Colonic mucosa (tissue), 4 donors: ENCODE results near the gene SLC22A24. TPM values are rescaled to one million over a fixed set of nuclear protein-coding genes. Genes with fewer than 3 reads are reported as not detected.

Source experiments
- DNase-seq: peaks from one replicate; pipeline ENCODE4 v3.0.0-alpha.2; 2020
- H3K27ac ChIP-seq: fragments of 200-600 bp; one replicate; pipeline ENCODE4 v1.8.0; 2021
- H3K27me3 ChIP-seq: fragments of 200-600 bp; one replicate; pipeline ENCODE4 v1.8.0; 2021
- H3K36me3 ChIP-seq: fragments of 200-600 bp; one replicate; pipeline ENCODE4 v1.8.0; 2021
- H3K4me1 ChIP-seq: fragments of 200-600 bp; one replicate; pipeline ENCODE4 v1.8.0; 2021; ENCODE audit warnings: mild to moderate bottlenecking
- H3K4me3 ChIP-seq: fragments of 200-600 bp; one replicate; pipeline ENCODE4 v1.8.0; 2021
- H3K9ac ChIP-seq, 2 donors: one replicate each; pipeline ENCODE4 v1.7.0; 2013; ENCODE audit warnings: control low read depth in 2 of 2, low read depth in 2 of 2, low read length in 2 of 2
- H3K9me3 ChIP-seq: fragments of 200-600 bp; one replicate; pipeline ENCODE4 v1.8.0; 2021
- intact Hi-C: fragments of 100-400 bp; cut with DNase I; formaldehyde crosslinking; loops from one replicate; pipeline ENCODE4 v1.14.1; 2022
- total RNA-seq, 2 donors: library from RNA; stranded (reverse); fragmentation: NEBNext Ultra II Directional in 1 of 2; extraction: Animal tissue kit (Norgen Biotek cat#: 25700) in 1 of 2; gene quantifications; one replicate each; pipeline ENCODE4 v1.2.1, GENCODE V29; 2021
- TF ChIP-seq, protein P1 (sequence below): fragments of 200-600 bp; IDR thresholded peaks from one replicate; pipeline ENCODE4 v1.8.0; 2022; ENCODE audit warnings: antibody characterized with exemption, mild to moderate bottlenecking
- donor health status: healthy.
- donor health status: DM: no; HTN: no; CAD: no.
- donor health status: DM: no; HTN: no; CAD: no.

SLC22A24 gene, protein sequence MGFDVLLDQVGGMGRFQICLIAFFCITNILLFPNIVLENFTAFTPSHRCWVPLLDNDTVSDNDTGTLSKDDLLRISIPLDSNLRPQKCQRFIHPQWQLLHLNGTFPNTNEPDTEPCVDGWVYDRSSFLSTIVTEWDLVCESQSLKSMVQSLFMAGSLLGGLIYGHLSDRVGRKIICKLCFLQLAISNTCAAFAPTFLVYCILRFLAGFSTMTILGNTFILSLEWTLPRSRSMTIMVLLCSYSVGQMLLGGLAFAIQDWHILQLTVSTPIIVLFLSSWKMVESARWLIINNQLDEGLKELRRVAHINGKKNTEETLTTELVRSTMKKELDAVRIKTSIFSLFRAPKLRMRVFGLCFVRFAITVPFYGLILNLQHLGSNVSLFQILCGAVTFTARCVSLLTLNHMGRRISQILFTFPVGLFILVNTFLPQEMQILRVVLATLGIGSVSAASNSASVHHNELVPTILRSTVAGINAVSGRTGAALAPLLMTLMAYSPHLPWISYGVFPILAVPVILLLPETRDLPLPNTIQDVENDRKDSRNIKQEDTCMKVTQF
- total RNA-seq: not detected

DNA sequence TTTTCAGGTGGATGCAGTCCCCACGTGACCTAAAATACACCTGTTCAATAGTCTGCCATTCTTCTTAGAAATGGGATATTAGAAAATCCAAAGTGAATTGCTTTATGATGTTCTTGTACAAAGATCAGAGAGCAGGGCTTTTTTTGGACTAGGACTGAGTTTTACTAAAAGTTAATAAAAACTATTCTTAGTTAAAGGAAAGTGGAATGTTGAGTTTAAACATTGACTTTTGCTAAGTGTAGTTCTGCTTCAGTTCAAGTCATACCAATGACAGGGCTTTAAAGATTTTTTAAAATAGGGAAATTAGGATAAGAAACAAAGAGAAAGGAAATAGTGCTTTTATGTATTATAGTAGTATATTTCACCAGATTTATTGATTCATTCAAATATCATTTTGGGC lies at the start of gene SLC22A24:
Gene SLC22A24, minus strand, starts transcription at position 101 of the 400 bp plus-strand sequence. CDS start 442 bp downstream, outside the sequence.
- no peak for DNase-seq
- Histone ChIP-seq H3K27me3 (no peaks in the 10 kb centered on the region), H3K4me1 (no peaks in the 10 kb centered on the region), H3K4me3 (no peak within 1 kb of the TSS), H3K9ac (no peak within 1 kb of the TSS), H3K27ac (no peak within 1 kb of the TSS), H3K36me3 (no peaks in the 10 kb centered on the region), H3K9me3 (no peaks in the 10 kb centered on the region)
- TF ChIP-seq, protein P1, sequence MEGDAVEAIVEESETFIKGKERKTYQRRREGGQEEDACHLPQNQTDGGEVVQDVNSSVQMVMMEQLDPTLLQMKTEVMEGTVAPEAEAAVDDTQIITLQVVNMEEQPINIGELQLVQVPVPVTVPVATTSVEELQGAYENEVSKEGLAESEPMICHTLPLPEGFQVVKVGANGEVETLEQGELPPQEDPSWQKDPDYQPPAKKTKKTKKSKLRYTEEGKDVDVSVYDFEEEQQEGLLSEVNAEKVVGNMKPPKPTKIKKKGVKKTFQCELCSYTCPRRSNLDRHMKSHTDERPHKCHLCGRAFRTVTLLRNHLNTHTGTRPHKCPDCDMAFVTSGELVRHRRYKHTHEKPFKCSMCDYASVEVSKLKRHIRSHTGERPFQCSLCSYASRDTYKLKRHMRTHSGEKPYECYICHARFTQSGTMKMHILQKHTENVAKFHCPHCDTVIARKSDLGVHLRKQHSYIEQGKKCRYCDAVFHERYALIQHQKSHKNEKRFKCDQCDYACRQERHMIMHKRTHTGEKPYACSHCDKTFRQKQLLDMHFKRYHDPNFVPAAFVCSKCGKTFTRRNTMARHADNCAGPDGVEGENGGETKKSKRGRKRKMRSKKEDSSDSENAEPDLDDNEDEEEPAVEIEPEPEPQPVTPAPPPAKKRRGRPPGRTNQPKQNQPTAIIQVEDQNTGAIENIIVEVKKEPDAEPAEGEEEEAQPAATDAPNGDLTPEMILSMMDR: no peak
- intact Hi-C loops: no loop called here

DNA sequence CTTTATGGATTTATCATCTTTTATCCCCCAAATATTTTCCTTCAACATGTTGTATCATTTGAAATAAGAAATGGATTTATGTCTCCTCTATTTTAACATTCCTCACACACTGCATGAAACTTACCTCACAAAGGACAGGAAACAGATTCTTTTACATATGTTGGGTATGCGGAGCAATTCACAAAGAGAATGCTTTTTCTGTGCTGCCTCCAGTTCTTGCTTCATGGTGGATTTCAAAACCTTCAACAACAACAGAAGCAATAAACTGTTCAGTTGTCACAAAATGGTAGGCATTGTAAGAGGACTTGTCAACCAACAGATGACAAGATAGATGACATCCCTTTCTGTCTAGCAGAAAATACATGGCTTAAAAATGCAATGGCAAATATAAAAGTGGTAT lies 36.5 kb upstream of the SLC22A24 start:
- intact Hi-C loops: no loop called here
- no peaks in the 10 kb centered on the region for H3K9me3 ChIP-seq
- H3K36me3 ChIP-seq: no peaks in the 10 kb centered on the region
- TF ChIP-seq, protein P1: no peak
- no peaks in the 10 kb centered on the region for H3K4me1 ChIP-seq
- no peak overlapping the region for H3K27ac ChIP-seq
- H3K4me3 ChIP-seq: no peak overlapping the region
- DNase-seq: no peak
- no peaks in the 10 kb centered on the region for H3K27me3 ChIP-seq
- no peak overlapping the region for H3K9ac ChIP-seq

DNA sequence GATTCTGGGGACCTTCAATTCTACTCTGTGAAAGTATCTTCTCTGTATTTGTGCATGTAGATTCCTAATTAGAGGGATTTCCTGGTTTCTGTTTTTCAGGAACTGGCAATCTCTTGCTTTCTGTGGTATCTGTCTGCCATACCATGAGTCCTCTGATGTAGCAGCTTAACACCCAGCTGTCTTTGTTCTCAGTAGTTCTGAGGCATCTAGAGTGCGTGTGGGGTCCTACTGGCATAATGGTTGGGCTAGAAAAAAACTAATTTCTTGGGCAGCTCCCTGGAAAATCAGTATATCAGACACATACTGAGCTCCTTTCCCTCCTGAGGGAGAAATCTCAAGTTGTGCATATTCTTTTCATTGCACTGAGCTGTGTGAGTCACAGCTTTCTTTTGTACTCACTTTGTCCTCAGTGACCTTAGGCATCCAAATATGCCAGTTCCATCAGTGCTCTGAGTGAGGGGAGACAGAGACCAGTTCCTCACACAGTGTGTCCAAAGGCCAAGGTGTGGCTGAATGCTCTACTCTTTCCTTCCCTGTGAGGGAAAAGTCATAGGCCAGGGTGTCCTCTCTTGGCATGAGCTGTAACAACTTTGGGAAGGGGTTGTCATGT lies 35.5 kb upstream of the SLC22A24 start:
- DNase-seq: no peak
- intact Hi-C loops: no loop called here
- Histone ChIP-seq H3K27ac (no peak overlapping the region), H3K9ac (no peak overlapping the region), H3K4me1 (no peaks in the 10 kb centered on the region), H3K4me3 (no peak overlapping the region), H3K27me3 (no peaks in the 10 kb centered on the region), H3K9me3 (no peaks in the 10 kb centered on the region), H3K36me3 (no peaks in the 10 kb centered on the region)
- TF ChIP-seq, protein P1: no peak

DNA sequence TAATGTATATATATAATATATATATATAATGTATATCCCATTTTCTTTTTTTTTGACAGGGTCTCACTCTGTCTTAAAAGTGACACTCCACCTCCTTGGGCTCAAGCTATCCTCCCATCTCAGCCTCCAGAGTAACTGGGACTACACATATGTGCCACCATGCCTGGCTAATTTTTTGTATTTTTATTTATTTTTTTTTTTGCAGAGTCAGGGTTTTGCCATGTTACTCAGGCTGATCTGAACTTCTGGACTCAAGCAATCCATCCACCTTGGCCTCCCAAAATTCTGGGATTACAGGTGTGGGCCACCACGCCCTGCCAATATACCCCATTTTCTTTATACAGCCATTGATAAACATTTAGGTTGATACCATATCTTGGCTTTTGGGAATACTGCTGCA lies 33.9 kb upstream of the SLC22A24 start:
- intact Hi-C loops: no loop called here
- TF ChIP-seq, protein P1: no peak
- no peaks in the 10 kb centered on the region for H3K27me3 ChIP-seq
- H3K4me3 ChIP-seq: no peak overlapping the region
- H3K9me3 ChIP-seq: no peaks in the 10 kb centered on the region
- H3K4me1 ChIP-seq: no peaks in the 10 kb centered on the region
- no peak overlapping the region for H3K9ac ChIP-seq
- H3K27ac ChIP-seq: no peak overlapping the region
- no peaks in the 10 kb centered on the region for H3K36me3 ChIP-seq
- no peak for DNase-seq

DNA sequence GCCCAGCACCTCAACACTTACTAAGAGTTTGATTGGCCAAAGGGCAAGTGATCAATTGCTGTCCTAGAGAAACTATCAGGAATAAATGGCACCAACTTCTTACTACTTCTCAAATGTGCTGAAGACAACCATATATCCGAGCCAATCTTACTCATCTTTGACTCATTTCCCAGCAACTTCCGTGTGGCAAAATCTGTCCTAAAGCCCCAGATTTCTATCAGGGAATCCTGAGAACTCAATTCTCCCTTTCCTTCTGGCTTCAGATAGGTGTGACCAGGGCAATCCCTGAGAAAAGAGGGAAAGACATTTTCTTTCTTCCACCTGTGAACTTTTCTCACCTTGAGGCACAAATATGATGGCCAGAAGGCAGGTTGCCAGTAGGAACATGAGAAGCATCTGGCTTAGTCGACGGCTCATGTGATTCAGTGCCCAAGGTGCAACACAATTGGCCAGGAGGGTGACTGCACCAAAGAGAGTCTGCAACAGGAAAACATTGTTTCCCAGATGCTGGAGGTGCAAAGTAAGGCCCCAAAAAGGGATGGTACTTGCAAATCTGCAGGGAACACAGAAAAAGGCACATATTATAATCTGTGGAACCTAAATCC lies 21.8 kb upstream of the SLC22A24 start:
- Histone ChIP-seq H3K9me3 (no peaks in the 10 kb centered on the region), H3K36me3 (no peaks in the 10 kb centered on the region), H3K9ac (no peak overlapping the region), H3K27me3 (no peaks in the 10 kb centered on the region), H3K4me1 (no peaks in the 10 kb centered on the region), H3K27ac (no peak overlapping the region), H3K4me3 (no peak overlapping the region)
- TF ChIP-seq, protein P1: no peak
- DNase-seq: no peak
- intact Hi-C loops: no loop called here
